A673 (cell line): ENCODE data around the gene COX6B2.

Experiments
- CTCF ChIP-seq: fragments of 300-800, 200-600 bp; sonication (generic); conservative IDR thresholded peaks from 2 replicates; pipeline ENCODE4 v1.5.1; 2017; ENCODE audit warnings: low read depth, mild to moderate bottlenecking, antibody characterized with exemption, low read length, moderate library complexity, mixed read lengths
- EZH2 ChIP-seq: fragments of 200-600 bp; sonication (generic); IDR thresholded peaks from 2 replicates; pipeline ENCODE4 v1.6.1; 2017; ENCODE audit warnings: borderline replicate concordance, low read depth, mild to moderate bottlenecking, mixed read lengths, antibody characterized with exemption, low read length; ENCODE audit not compliant: poor library complexity, severe bottlenecking

- TF ChIP-seq CTCF: no peak
- TF ChIP-seq EZH2: no peak
Observed at GRCh38 chr19:55382013-55382412, 27.5 kb upstream of the COX6B2 start.
